ENCODE results near the gene CMTM5.
A peak's percentile ranks its signal among the peaks of the same experiment; 100 is the strongest.

The CMTM5 gene

GRCh38 chr14:23376482-23377197 lies at the start of gene CMTM5:
Gene CMTM5, plus strand, starts transcription at chr14:23377046. Its CDS starts 206 bp downstream, at chr14:23377252.
- no peak for DNase-seq

GRCh38 chr14:23327947-23328744 lies 48.7 kb upstream of the CMTM5 start:
- DNase-seq: peak; percentile 70

GRCh38 chr14:23335623-23336022 lies 41.2 kb upstream of the CMTM5 start:
- no peak for DNase-seq

GRCh38 chr14:23339506-23340268 lies 37.2 kb upstream of the CMTM5 start:
- no peak for DNase-seq

GRCh38 chr14:23344481-23344880 lies 32.4 kb upstream of the CMTM5 start:
- DNase-seq: no peak

GRCh38 chr14:23345987-23346692 lies 30.7 kb upstream of the CMTM5 start:
- no peak for DNase-seq

- DNase-seq: no peak
Observed at GRCh38 chr14:23346693-23347405, 30.0 kb upstream of the CMTM5 start.

- DNase-seq: no peak
Observed at GRCh38 chr14:23347406-23348296, 29.2 kb upstream of the CMTM5 start.

- no peak for DNase-seq
Observed at GRCh38 chr14:23348297-23348655, 28.6 kb upstream of the CMTM5 start.

- DNase-seq: no peak
Observed at GRCh38 chr14:23349156-23349845, 27.5 kb upstream of the CMTM5 start.

GRCh38 chr14:23351681-23352505 lies 25.0 kb upstream of the CMTM5 start:
- no peak for DNase-seq

- peak; percentile 30 for DNase-seq
Observed at GRCh38 chr14:23352506-23353432, 24.1 kb upstream of the CMTM5 start, which contains the start of gene SLC22A17. Gene SLC22A17, minus strand, starts transcription at chr14:23352887.

GRCh38 chr14:23353433-23353780 lies 23.4 kb upstream of the CMTM5 start:
- DNase-seq: no peak

GRCh38 chr14:23354990-23355389 lies 21.9 kb upstream of the CMTM5 start:
- no peak for DNase-seq

- peak; percentile 1 for DNase-seq
Observed at GRCh38 chr14:23355871-23356435, 20.9 kb upstream of the CMTM5 start.

GRCh38 chr14:23356662-23357061 lies 20.2 kb upstream of the CMTM5 start:
- DNase-seq: no peak

- no peak for DNase-seq
Observed at GRCh38 chr14:23357261-23357660, 19.6 kb upstream of the CMTM5 start.

- DNase-seq: peak; percentile 7
Observed at GRCh38 chr14:23358042-23358441, 18.8 kb upstream of the CMTM5 start.
